ENCODE results near the gene GPLD1. TPM values are rescaled to one million over a fixed set of nuclear protein-coding genes. Genes with fewer than 3 reads are reported as not detected.

GPLD1 gene
- total and polyA plus RNA-seq, 9 of the 15 experiments (the other 6 are each of a cell fraction or from before 2014, with no cell fraction given), result 0.11 to 1.3 (median 0.82) TPM

GRCh38 chr6:24522228-24523176, 33.1 kb upstream of the GPLD1 start:
- H3K4me1 ChIP-seq (replicated peaks in 1 of 2; ENCODE audit: control insufficient read depth in 2 of 2, insufficient read depth in 2 of 2, low read length in 2 of 2), result peaks cover 4 to 8% of the 10 kb centered on the region in 2 experiments; a peak in 4 of 5 replicates
- FAIRE-seq (no peak), ATAC-seq (peak; percentile 49), DNase-seq (ENCODE audit: extremely low read depth in 1 of 4, low spot score in 3 of 4) (peak in 2 of 4 experiments; percentile 38 to 68)
- ChIA-PET POLR2A (interaction anchor here (0.8 to 2.9 kb wide), 5 partner anchors 14 to 253 kb away, joined by 3 to 9 read pairs (median 4); partner anchors contain the start of gene ALDH5A1), CTCF (ENCODE audit: low intra/inter-chr PET ratio) (no interaction called here)
- H2AFZ ChIP-seq (ENCODE audit: low read depth, low read length), result peak overlapping the region; percentile 88
- H3K27ac ChIP-seq (ENCODE audit: extremely low read depth, low read depth, low read length), result peak overlapping the region; percentile 59; the same call in 1 of the 3 replicates
- BruUV-seq (replicated peaks), result no TSS peak
- 56% methylated on average over 12 of the region's 13 CpGs for WGBS (ENCODE audit: insufficient coverage, low coverage, missing lambda C conversion rate)
- no peak overlapping the region for H3K4me3 ChIP-seq
- intact Hi-C loops (cut with micrococcal nuclease), result loop anchor here (5.0 kb wide), 1 partner anchor 470 kb away; no protein-coding TSS in a partner anchor
- in situ Hi-C loops (cut with MboI), result no loop called here
- H3K36me3 ChIP-seq (ENCODE audit: control insufficient read depth, insufficient read depth, low read length), result no peaks in the 10 kb centered on the region
- no peaks in the 10 kb centered on the region for H3K9me3 ChIP-seq (replicated peaks; ENCODE audit: control insufficient read depth, insufficient read depth, low read depth, low read length)
- peak overlapping the region; percentile 44; the same call in 1 of the 2 replicates for H3K4me2 ChIP-seq (ENCODE audit: insufficient read depth, low read length)
- no peaks in the 10 kb centered on the region for H4K20me1 ChIP-seq (replicated peaks; ENCODE audit: control insufficient read depth, insufficient read depth, low read length)
- no peaks in the 10 kb centered on the region for H3K27me3 ChIP-seq (ENCODE audit: control insufficient read depth in 2 of 2, insufficient read depth in 2 of 2, low read length in 2 of 2)
- no peaks in the 10 kb centered on the region for H3K79me2 ChIP-seq (ENCODE audit: control insufficient read depth, insufficient read depth, low read length)
- no peaks in the 10 kb centered on the region for H3K9me1 ChIP-seq (ENCODE audit: control insufficient read depth, insufficient read depth, low read length)
- H3K9ac ChIP-seq (ENCODE audit: insufficient read depth in 1 of 2, low read depth in 2 of 2, low read length in 2 of 2), result no peak overlapping the region; a peak in 1 of 4 replicates
- TF ChIP-seq RAD51 (IDR thresholded peaks at IDR 0.05; ENCODE audit: borderline replicate concordance, low read depth) (peak; percentile 75), ARID4B (CRISPR knock-in tag; IDR thresholded peaks at IDR 0.05) (no peak), TRIM24 (IDR thresholded peaks at IDR 0.05) (0 out of 4 replicates have a peak, but pooled peaks have one; percentile 15 to 48), THRB (CRISPR knock-in tag; conservative IDR thresholded peaks at IDR 0.05) (no peak), CREBBP (IDR thresholded peaks at IDR 0.05; ENCODE audit: low read depth, low read length) (no peak), TBL1XR1 (IDR thresholded peaks at IDR 0.05; ENCODE audit: low read length in 2 of 2) (no peak), ATF3 (IDR thresholded peaks at IDR 0.05) (peak; percentile 18; the same call in 1 of the 2 replicates), ATF3 (CRISPR knock-in tag; conservative IDR thresholded peaks at IDR 0.05) (no peak), ZNF551 (CRISPR knock-in tag; IDR thresholded peaks at IDR 0.05) (no peak), ASH1L (IDR thresholded peaks at IDR 0.05; ENCODE audit: borderline replicate concordance, low read depth, partially characterized antibody) (no peak), TAF7 (tag; IDR thresholded peaks at IDR 0.05) (no peak), MTA3 (IDR thresholded peaks at IDR 0.05; ENCODE audit: borderline replicate concordance) (no peak), MYC (IDR thresholded peaks at IDR 0.05; ENCODE audit: low read depth, low read length) (peak; percentile 49; the same call in 1 of the 2 replicates), MYC (CRISPR knock-in tag; IDR thresholded peaks at IDR 0.05; ENCODE audit: borderline replicate concordance, low read depth) (no peak), STAT5B (CRISPR knock-in tag; IDR thresholded peaks at IDR 0.05) (no peak)
